ENCODE results near the gene MATN4. TPM values are rescaled to one million over a fixed set of nuclear protein-coding genes. Genes with fewer than 3 reads are reported as not detected.

Gene MATN4
- total and polyA plus RNA-seq, 2 donors (not counting 1 experiment from before 2014, with no cell fraction given) = not detected

- intact Hi-C loops (cut with micrococcal nuclease) = no loop called here
These were observed 4.3 kb downstream of the MATN4 start for GRCh38 chr20:45303586-45304463.

More at GRCh38 chr20:45303586-45304463, 4.3 kb downstream of the MATN4 start:
- Mint-ChIP-seq H3K9me3 (ENCODE audit: insufficient read depth) (no peaks in the 10 kb centered on the region), H3K27ac (no peak overlapping the region), H3K27me3 (peaks cover 54% of the 10 kb centered on the region), H3K4me3 (no peak overlapping the region), H3K4me1 (no peaks in the 10 kb centered on the region)
- no peak overlapping the region for H2AFZ ChIP-seq (ENCODE audit: insufficient read depth, low read depth, low read length, poor library complexity, severe bottlenecking)
- no peaks in the 10 kb centered on the region for H4K20me1 ChIP-seq (ENCODE audit: control insufficient read depth, insufficient read depth, low read length, poor library complexity, severe bottlenecking)
- no peak overlapping the region for H3K9ac ChIP-seq (ENCODE audit: low read length)
- ChIA-PET POLR2A (interaction anchor here (0.6 kb wide), 1 partner anchor 208 kb away, joined by 4 read pairs; no protein-coding TSS in a partner anchor), CTCF (interaction anchor here (1.3 to 5.8 kb wide), 4 partner anchors 8 to 467 kb away, joined by 5 to 52 read pairs (median 10); no protein-coding TSS in a partner anchor)
- no peaks in the 10 kb centered on the region for H3K79me2 ChIP-seq (ENCODE audit: control insufficient read depth, insufficient read depth, low read length)
- ATAC-seq (ENCODE audit: low read depth) (no peak), DNase-seq (no peak)
- H3K27ac ChIP-seq (ENCODE audit: low read length in 2 of 2) = no peak overlapping the region
- H3K4me1 ChIP-seq (ENCODE audit: control insufficient read depth in 2 of 2, insufficient read depth in 2 of 2, low read length in 2 of 2) = peaks cover 3 to 4% of the 10 kb centered on the region in 2 donors
- H3K36me3 ChIP-seq (replicated peaks in 1 of 2; ENCODE audit: control extremely low read depth in 1 of 2, control insufficient read depth in 1 of 2, extremely low read depth in 1 of 2, insufficient read depth in 2 of 2, low read length in 1 of 2) = no peaks in the 10 kb centered on the region
- WGBS (ENCODE audit: insufficient coverage) = 50% methylated on average over 45 of the region's 47 CpGs
- peaks cover 0 to 52% (median 5%) of the 10 kb centered on the region in 4 experiments for H3K27me3 ChIP-seq (replicated peaks in 1 of 4; ENCODE audit: control extremely low read depth in 1 of 4, control insufficient read depth in 3 of 4, insufficient read depth in 4 of 4, low read length in 3 of 4)
- H3K4me2 ChIP-seq (replicated peaks; ENCODE audit: low read depth, low read length, poor library complexity, severe bottlenecking) = no peak overlapping the region
- TF ChIP-seq, protein P1, sequence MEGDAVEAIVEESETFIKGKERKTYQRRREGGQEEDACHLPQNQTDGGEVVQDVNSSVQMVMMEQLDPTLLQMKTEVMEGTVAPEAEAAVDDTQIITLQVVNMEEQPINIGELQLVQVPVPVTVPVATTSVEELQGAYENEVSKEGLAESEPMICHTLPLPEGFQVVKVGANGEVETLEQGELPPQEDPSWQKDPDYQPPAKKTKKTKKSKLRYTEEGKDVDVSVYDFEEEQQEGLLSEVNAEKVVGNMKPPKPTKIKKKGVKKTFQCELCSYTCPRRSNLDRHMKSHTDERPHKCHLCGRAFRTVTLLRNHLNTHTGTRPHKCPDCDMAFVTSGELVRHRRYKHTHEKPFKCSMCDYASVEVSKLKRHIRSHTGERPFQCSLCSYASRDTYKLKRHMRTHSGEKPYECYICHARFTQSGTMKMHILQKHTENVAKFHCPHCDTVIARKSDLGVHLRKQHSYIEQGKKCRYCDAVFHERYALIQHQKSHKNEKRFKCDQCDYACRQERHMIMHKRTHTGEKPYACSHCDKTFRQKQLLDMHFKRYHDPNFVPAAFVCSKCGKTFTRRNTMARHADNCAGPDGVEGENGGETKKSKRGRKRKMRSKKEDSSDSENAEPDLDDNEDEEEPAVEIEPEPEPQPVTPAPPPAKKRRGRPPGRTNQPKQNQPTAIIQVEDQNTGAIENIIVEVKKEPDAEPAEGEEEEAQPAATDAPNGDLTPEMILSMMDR (IDR thresholded peaks at IDR 0.05) = no peak
- TF ChIP-seq EZH2 (IDR thresholded peaks at IDR 0.05; ENCODE audit: borderline replicate concordance, insufficient read depth, low read depth, low read length, poor library complexity, severe bottlenecking) = no peak
- H3K4me3 ChIP-seq (ENCODE audit: control extremely low read depth in 1 of 5, extremely low read depth in 1 of 5, insufficient read depth in 1 of 5, low read depth in 2 of 5, low read length in 4 of 5) = no peak overlapping the region
- H3K9me3 ChIP-seq (ENCODE audit: control extremely low read depth in 1 of 3, control insufficient read depth in 2 of 3, insufficient read depth in 1 of 3, low read length in 2 of 3) = peaks cover 0 to 4% (median 0%) of the 10 kb centered on the region in 3 donors
